ENCODE data around the gene PICK1. TPM values are rescaled to one million over a fixed set of nuclear protein-coding genes. Genes with fewer than 3 reads are reported as not detected.

PICK1 gene
- total and polyA plus RNA-seq, 4 donors: 5.8 to 25.8 (median 13.1) TPM

GRCh38 chr22:38067761-38068360 is 10.7 kb downstream of the PICK1 start:
- no peak for TF ChIP-seq FOXA2 (IDR thresholded peaks at IDR 0.05)
- TF ChIP-seq YY1 (IDR thresholded peaks at IDR 0.05): no peak
- TF ChIP-seq EGR1 (IDR thresholded peaks at IDR 0.05; ENCODE audit: low read depth in 2 of 2): no peak
- no peak for TF ChIP-seq RXRA (IDR thresholded peaks at IDR 0.05)
- no peak for TF ChIP-seq SP1 (IDR thresholded peaks at IDR 0.05)
- TF ChIP-seq HNF4G (IDR thresholded peaks at IDR 0.05): no peak
- no peak for TF ChIP-seq MAX (IDR thresholded peaks at IDR 0.05)
- TF ChIP-seq FOXA1 (IDR thresholded peaks at IDR 0.05): no peak
- Histone ChIP-seq H3K27me3 (ENCODE audit: control insufficient read depth in 4 of 4, insufficient read depth in 4 of 4, low read length in 3 of 4) (no peaks in the 10 kb centered on the region), H3K4me3 (ENCODE audit: low read depth in 1 of 3, low read length in 3 of 3) (no peak overlapping the region), H3K4me1 (ENCODE audit: control insufficient read depth in 4 of 4, insufficient read depth in 4 of 4, low read length in 3 of 4) (no peaks in the 10 kb centered on the region), H3K9me3 (ENCODE audit: control insufficient read depth in 4 of 4, low read length in 3 of 4) (no peaks in the 10 kb centered on the region), H3K36me3 (ENCODE audit: control insufficient read depth in 4 of 4, insufficient read depth in 3 of 4, low read depth in 1 of 4, low read length in 3 of 4) (peaks cover 8 to 56% (median 27%) of the 10 kb centered on the region in 4 donors), H3K27ac (ENCODE audit: low read depth in 1 of 2, low read length in 2 of 2) (no peak overlapping the region), H3K9ac (ENCODE audit: low read depth in 1 of 2, low read length in 2 of 2) (no peak overlapping the region)
- 91% methylated on average over 13 of the region's 13 CpGs for WGBS
- DNase-seq (ENCODE audit: low spot score): no peak

- H3K9ac ChIP-seq (ENCODE audit: low read depth in 1 of 2, low read length in 2 of 2): no peak overlapping the region
- DNase-seq (ENCODE audit: low spot score): no peak
- no peak overlapping the region for H3K27ac ChIP-seq (ENCODE audit: low read depth in 1 of 2, low read length in 2 of 2)
- H3K36me3 ChIP-seq (ENCODE audit: control insufficient read depth in 4 of 4, insufficient read depth in 3 of 4, low read depth in 1 of 4, low read length in 3 of 4): peaks cover 8 to 55% (median 32%) of the 10 kb centered on the region in 4 donors
- H3K4me3 ChIP-seq (ENCODE audit: low read depth in 1 of 3, low read length in 3 of 3): no peak overlapping the region
- TF ChIP-seq HNF4A (conservative IDR thresholded peaks at IDR 0.05): no peak
- no peak for TF ChIP-seq FOXA2 (IDR thresholded peaks at IDR 0.05)
- no peak for TF ChIP-seq RXRA (IDR thresholded peaks at IDR 0.05)
- TF ChIP-seq ZBTB33 (IDR thresholded peaks at IDR 0.05): no peak
- TF ChIP-seq TAF1 (conservative IDR thresholded peaks at IDR 0.05): no peak
- TF ChIP-seq MAX (IDR thresholded peaks at IDR 0.05): no peak
- TF ChIP-seq REST (IDR thresholded peaks at IDR 0.05): no peak
- no peak for TF ChIP-seq FOXA1 (IDR thresholded peaks at IDR 0.05)
- no peak for TF ChIP-seq ATF3 (IDR thresholded peaks at IDR 0.05)
- no peak for TF ChIP-seq GABPA (IDR thresholded peaks at IDR 0.05 in 1 of 2, conservative IDR thresholded peaks at IDR 0.05 in 1 of 2)
- no peaks in the 10 kb centered on the region for H3K9me3 ChIP-seq (ENCODE audit: control insufficient read depth in 4 of 4, low read length in 3 of 4)
- H3K4me1 ChIP-seq (ENCODE audit: control insufficient read depth in 4 of 4, insufficient read depth in 4 of 4, low read length in 3 of 4): no peaks in the 10 kb centered on the region
- H3K27me3 ChIP-seq (ENCODE audit: control insufficient read depth in 4 of 4, insufficient read depth in 4 of 4, low read length in 3 of 4): no peaks in the 10 kb centered on the region
- WGBS: 96% methylated on average over 13 of the region's 13 CpGs
These were observed 11.6 kb downstream of the PICK1 start for GRCh38 chr22:38068641-38069371.

All from liver (tissue), 9 donors.